SK-N-SH (cell line): Measurements from ENCODE around the gene MACROD2.

Experiments
- POLR2AphosphoS5 ChIP-seq: IDR thresholded peaks from 2 replicates; pipeline ENCODE4 v1.6.1; 2012; ENCODE audit warnings: low read depth, low read length
- RCOR1 ChIP-seq: fragments of 150-350 bp; IDR thresholded peaks from 2 replicates; pipeline ENCODE4 v1.6.1; 2017; ENCODE audit warnings: antibody characterized with exemption, low read length
- RXRA ChIP-seq: IDR thresholded peaks from 2 replicates; pipeline ENCODE4 v1.4.0; 2012; ENCODE audit warnings: low read depth, mild to moderate bottlenecking, borderline replicate concordance
- TAF1 ChIP-seq: IDR thresholded peaks from 2 replicates; pipeline ENCODE4 v1.6.1; 2012; ENCODE audit warnings: low read depth, mild to moderate bottlenecking, low read length, moderate library complexity, borderline replicate concordance
- YY1 ChIP-seq: IDR thresholded peaks from 2 replicates; pipeline ENCODE4 v1.4.0; 2012; ENCODE audit warnings: low read depth, mild to moderate bottlenecking
- TF ChIP-seq, protein P1 (sequence below): fragments of 200-600 bp; sonication (generic); IDR thresholded peaks from 2 replicates; pipeline ENCODE4 v1.6.1; 2017; ENCODE audit warnings: antibody characterized with exemption, mild to moderate bottlenecking, moderate library complexity
- TF ChIP-seq, protein P2 (sequence below): IDR thresholded peaks from 2 replicates; pipeline ENCODE4 v1.4.0; 2012; ENCODE audit warnings: low read depth

DNA sequence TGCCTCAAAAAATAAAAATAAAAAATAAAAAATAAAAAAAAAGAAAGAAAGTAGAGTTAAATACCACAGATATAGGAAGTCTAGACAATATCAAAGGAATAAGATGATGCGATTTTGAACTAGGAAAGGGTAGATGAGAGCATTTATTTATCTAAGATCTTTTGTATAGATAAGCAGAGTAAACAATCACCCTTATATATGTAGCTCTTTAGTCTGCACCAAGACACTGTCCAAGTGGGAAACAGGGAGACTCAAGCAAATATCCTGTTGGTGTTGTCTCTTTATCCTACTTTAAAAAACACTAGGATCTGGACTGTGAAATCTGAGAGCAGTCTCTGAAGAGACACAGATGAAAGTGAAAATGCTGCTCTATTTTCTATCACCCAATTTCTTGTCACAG, 929.1 kb downstream of the MACROD2 start:
- TF ChIP-seq TAF1 (no peak), POLR2AphosphoS5 (no peak), YY1 (no peak), RCOR1 (no peak), RXRA (no peak)
- TF ChIP-seq, protein P1, sequence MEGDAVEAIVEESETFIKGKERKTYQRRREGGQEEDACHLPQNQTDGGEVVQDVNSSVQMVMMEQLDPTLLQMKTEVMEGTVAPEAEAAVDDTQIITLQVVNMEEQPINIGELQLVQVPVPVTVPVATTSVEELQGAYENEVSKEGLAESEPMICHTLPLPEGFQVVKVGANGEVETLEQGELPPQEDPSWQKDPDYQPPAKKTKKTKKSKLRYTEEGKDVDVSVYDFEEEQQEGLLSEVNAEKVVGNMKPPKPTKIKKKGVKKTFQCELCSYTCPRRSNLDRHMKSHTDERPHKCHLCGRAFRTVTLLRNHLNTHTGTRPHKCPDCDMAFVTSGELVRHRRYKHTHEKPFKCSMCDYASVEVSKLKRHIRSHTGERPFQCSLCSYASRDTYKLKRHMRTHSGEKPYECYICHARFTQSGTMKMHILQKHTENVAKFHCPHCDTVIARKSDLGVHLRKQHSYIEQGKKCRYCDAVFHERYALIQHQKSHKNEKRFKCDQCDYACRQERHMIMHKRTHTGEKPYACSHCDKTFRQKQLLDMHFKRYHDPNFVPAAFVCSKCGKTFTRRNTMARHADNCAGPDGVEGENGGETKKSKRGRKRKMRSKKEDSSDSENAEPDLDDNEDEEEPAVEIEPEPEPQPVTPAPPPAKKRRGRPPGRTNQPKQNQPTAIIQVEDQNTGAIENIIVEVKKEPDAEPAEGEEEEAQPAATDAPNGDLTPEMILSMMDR, result no peak
- TF ChIP-seq, protein P2, sequence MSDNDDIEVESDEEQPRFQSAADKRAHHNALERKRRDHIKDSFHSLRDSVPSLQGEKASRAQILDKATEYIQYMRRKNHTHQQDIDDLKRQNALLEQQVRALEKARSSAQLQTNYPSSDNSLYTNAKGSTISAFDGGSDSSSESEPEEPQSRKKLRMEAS, result no peak
